Measurements from ENCODE around the gene RABL6.
"Not testable (repeated sequence)": the region's sequence is repeated elsewhere in the genome, so short reads cannot be mapped to it uniquely, and the experiment has no call there.

RABL6 gene

GRCh38 chr9:136860933-136861873 is 53.5 kb downstream of the RABL6 start:
- no peak for DNase-seq

GRCh38 chr9:136861874-136862457 is 54.2 kb downstream of the RABL6 start:
- no peak for DNase-seq

GRCh38 chr9:136862849-136863622 is 55.3 kb downstream of the RABL6 start:
- DNase-seq: no peak

GRCh38 chr9:136863623-136864273 is 56.0 kb downstream of the RABL6 start:
- no peak for DNase-seq

GRCh38 chr9:136865041-136865767 is 57.5 kb downstream of the RABL6 start:
- no peak for DNase-seq

GRCh38 chr9:136865768-136866103 is 58.0 kb downstream of the RABL6 start:
- DNase-seq: no peak

GRCh38 chr9:136866898-136867421 is 59.2 kb downstream of the RABL6 start:
- not testable (repeated sequence) for DNase-seq

GRCh38 chr9:136867480-136867879 is 59.7 kb downstream of the RABL6 start:
- DNase-seq: no peak

- DNase-seq: no peak
Observed at GRCh38 chr9:136867917-136868316, 60.2 kb downstream of the RABL6 start.

- no peak for DNase-seq
Observed at GRCh38 chr9:136868644-136869043, 60.9 kb downstream of the RABL6 start.

- DNase-seq: not testable (repeated sequence)
Observed at GRCh38 chr9:136869611-136870010, 61.9 kb downstream of the RABL6 start.

- DNase-seq: no peak
Observed at GRCh38 chr9:136875155-136875554, 67.4 kb downstream of the RABL6 start.

GRCh38 chr9:136876476-136876875 is 68.7 kb downstream of the RABL6 start:
- DNase-seq: no peak

GRCh38 chr9:136880651-136881050 is 72.9 kb downstream of the RABL6 start:
- no peak for DNase-seq

- DNase-seq: no peak
Observed at GRCh38 chr9:136881691-136882108, 74.0 kb downstream of the RABL6 start.

- DNase-seq: no peak
Observed at GRCh38 chr9:136882109-136882946, 74.6 kb downstream of the RABL6 start.

GRCh38 chr9:136882947-136883283 is 75.2 kb downstream of the RABL6 start:
- DNase-seq: not testable (repeated sequence)

GRCh38 chr9:136883670-136884069 is 75.9 kb downstream of the RABL6 start:
- DNase-seq: not testable (repeated sequence)

- DNase-seq: peak; percentile 97
Observed at GRCh38 chr9:136885950-136886578, 78.3 kb downstream of the RABL6 start, which contains the start of gene TRAF2. Gene TRAF2 (plus strand): TSS chr9:136886516. CDS start chr9:136898741, 12,225 bp downstream.
